PC-9 (cell line): ENCODE measurements around the gene RGS11.

ENCODE experiments used
- EZH2 ChIP-seq: fragments of 200-600 bp; sonication (generic); IDR thresholded peaks from 2 replicates; pipeline ENCODE4 v1.8.0; 2017; ENCODE audit warnings: antibody characterized with exemption, low read depth
- TF ChIP-seq, protein P1 (sequence below): fragments of 200-600 bp; sonication (generic); conservative IDR thresholded peaks from 2 replicates; pipeline ENCODE4 v1.6.1; 2017; ENCODE audit warnings: mixed run types, antibody characterized with exemption, mild to moderate bottlenecking, moderate library complexity

DNA sequence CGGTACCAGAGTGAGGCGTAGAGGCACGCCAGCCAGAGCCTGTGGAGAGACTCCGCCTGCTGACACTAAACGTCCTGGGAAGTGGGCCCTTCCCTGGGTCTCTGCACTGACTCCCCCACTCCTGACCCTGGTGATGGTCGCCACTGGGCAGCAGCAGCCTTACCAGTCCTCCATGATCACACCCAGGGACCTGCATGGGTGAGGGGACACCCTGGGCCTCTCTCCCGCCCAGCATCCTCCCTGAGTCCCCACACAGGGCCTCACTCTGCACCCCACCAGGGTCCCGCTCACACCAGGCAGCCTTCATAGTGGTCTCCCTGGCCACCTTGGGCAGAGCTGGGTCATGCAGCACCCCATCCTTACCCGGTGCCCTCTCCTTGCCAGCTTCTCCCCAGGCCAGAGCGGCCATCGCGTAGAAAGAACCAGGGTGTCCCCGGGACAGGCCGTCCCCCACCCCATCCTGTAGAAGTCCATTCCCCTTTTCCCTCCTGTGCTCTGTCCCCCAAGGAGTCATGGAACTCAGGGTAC is 10.7 kb downstream of the RGS11 start:
- no peak for TF ChIP-seq EZH2
- TF ChIP-seq, protein P1, sequence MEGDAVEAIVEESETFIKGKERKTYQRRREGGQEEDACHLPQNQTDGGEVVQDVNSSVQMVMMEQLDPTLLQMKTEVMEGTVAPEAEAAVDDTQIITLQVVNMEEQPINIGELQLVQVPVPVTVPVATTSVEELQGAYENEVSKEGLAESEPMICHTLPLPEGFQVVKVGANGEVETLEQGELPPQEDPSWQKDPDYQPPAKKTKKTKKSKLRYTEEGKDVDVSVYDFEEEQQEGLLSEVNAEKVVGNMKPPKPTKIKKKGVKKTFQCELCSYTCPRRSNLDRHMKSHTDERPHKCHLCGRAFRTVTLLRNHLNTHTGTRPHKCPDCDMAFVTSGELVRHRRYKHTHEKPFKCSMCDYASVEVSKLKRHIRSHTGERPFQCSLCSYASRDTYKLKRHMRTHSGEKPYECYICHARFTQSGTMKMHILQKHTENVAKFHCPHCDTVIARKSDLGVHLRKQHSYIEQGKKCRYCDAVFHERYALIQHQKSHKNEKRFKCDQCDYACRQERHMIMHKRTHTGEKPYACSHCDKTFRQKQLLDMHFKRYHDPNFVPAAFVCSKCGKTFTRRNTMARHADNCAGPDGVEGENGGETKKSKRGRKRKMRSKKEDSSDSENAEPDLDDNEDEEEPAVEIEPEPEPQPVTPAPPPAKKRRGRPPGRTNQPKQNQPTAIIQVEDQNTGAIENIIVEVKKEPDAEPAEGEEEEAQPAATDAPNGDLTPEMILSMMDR: no peak
